ENCODE measurements around the gene ROBO2. TPM values are rescaled to one million over a fixed set of nuclear protein-coding genes. Genes with fewer than 3 reads are reported as not detected.

ROBO2 gene
- polyA plus RNA-seq, 1 experiment: 16.3 TPM

GRCh38 chr3:77001062-77001701, 38.7 kb upstream of the ROBO2 start:
- CTCF ChIA-PET: interaction anchor here (0.7 kb wide), 1 partner anchor 319 kb away, joined by 3 read pairs; no protein-coding TSS in a partner anchor
- DNase-seq (ENCODE audit: low read depth, low spot score): no peak
- Histone ChIP-seq H3K27ac (ENCODE audit: low read depth, low read length) (no peak overlapping the region), H3K9me3 (ENCODE audit: control insufficient read depth, insufficient read depth, low read length) (no peaks in the 10 kb centered on the region), H3K4me3 (ENCODE audit: low read depth, low read length) (no peak overlapping the region), H3K27me3 (ENCODE audit: control insufficient read depth, insufficient read depth, low read length) (no peaks in the 10 kb centered on the region)
- POLR2A ChIA-PET: no interaction called here
- TF ChIP-seq CTCF (IDR thresholded peaks at IDR 0.05; ENCODE audit: low read depth, low read length): no peak

- POLR2A ChIA-PET: no interaction called here
Measured at GRCh38 chr3:77014226-77014625, 25.7 kb upstream of the ROBO2 start.

GRCh38 chr3:77025471-77025870, 14.4 kb upstream of the ROBO2 start:
- no peak for DNase-seq (ENCODE audit: low read depth, low spot score)
- H3K4me3 ChIP-seq (ENCODE audit: low read depth, low read length): no peak overlapping the region
- POLR2A ChIA-PET: no interaction called here
- H3K9me3 ChIP-seq (ENCODE audit: control insufficient read depth, insufficient read depth, low read length): no peaks in the 10 kb centered on the region
- H3K27me3 ChIP-seq (ENCODE audit: control insufficient read depth, insufficient read depth, low read length): no peaks in the 10 kb centered on the region
- CTCF ChIA-PET: interaction anchor here (1.1 to 1.9 kb wide), 2 partner anchors 13 to 230 kb away, joined by 3 to 8 read pairs; no protein-coding TSS in a partner anchor
- no peak for TF ChIP-seq CTCF (IDR thresholded peaks at IDR 0.05; ENCODE audit: low read depth, low read length)
- no peak overlapping the region for H3K27ac ChIP-seq (ENCODE audit: low read depth, low read length)

More at GRCh38 chr3:77014226-77014625, 25.7 kb upstream of the ROBO2 start:
- Histone ChIP-seq H3K4me3 (ENCODE audit: low read depth, low read length) (no peak overlapping the region; the same call in 1 of the 2 replicates), H3K27ac (ENCODE audit: low read depth, low read length) (no peak overlapping the region), H3K9me3 (ENCODE audit: control insufficient read depth, insufficient read depth, low read length) (no peaks in the 10 kb centered on the region), H3K27me3 (ENCODE audit: control insufficient read depth, insufficient read depth, low read length) (no peaks in the 10 kb centered on the region)
- DNase-seq (ENCODE audit: low read depth, low spot score): no peak
- CTCF ChIA-PET: interaction anchor here (1.2 to 2.3 kb wide), 2 partner anchors 10 to 25 kb away, joined by 3 to 6 read pairs; no protein-coding TSS in a partner anchor
- TF ChIP-seq CTCF (IDR thresholded peaks at IDR 0.05; ENCODE audit: low read depth, low read length): no peak

GRCh38 chr3:77026904-77027634, 12.8 kb upstream of the ROBO2 start:
- Histone ChIP-seq H3K27me3 (ENCODE audit: control insufficient read depth, insufficient read depth, low read length) (no peaks in the 10 kb centered on the region), H3K4me3 (ENCODE audit: low read depth, low read length) (no peak overlapping the region), H3K9me3 (ENCODE audit: control insufficient read depth, insufficient read depth, low read length) (no peaks in the 10 kb centered on the region), H3K27ac (ENCODE audit: low read depth, low read length) (no peak overlapping the region)
- no peak for DNase-seq (ENCODE audit: low read depth, low spot score)
- POLR2A ChIA-PET: no interaction called here
- CTCF ChIA-PET: no interaction called here
- TF ChIP-seq CTCF (IDR thresholded peaks at IDR 0.05; ENCODE audit: low read depth, low read length): no peak

GRCh38 chr3:77028005-77028404, 11.9 kb upstream of the ROBO2 start:
- no peak for TF ChIP-seq CTCF (IDR thresholded peaks at IDR 0.05; ENCODE audit: low read depth, low read length)
- POLR2A ChIA-PET: no interaction called here
- Histone ChIP-seq H3K27me3 (ENCODE audit: control insufficient read depth, insufficient read depth, low read length) (no peaks in the 10 kb centered on the region), H3K9me3 (ENCODE audit: control insufficient read depth, insufficient read depth, low read length) (no peaks in the 10 kb centered on the region), H3K4me3 (ENCODE audit: low read depth, low read length) (no peak overlapping the region), H3K27ac (ENCODE audit: low read depth, low read length) (no peak overlapping the region)
- DNase-seq (ENCODE audit: low read depth, low spot score): no peak
- CTCF ChIA-PET: no interaction called here

All from AG04450 (cell line).